Brain microvascular endothelial cell (primary cell): Measurements from ENCODE around the gene PRAMEF17.
"Not testable (repeated sequence)": the region's sequence is repeated elsewhere in the genome, so short reads cannot be mapped to it uniquely, and the experiment has no call there.

Experiments used
- DNase-seq: peaks from one replicate; pipeline ENCODE4 v3.0.0-alpha.2; 2020
- H3K27ac ChIP-seq: fragments of 250-450 bp; sonication (Bioruptor Pico); 2 replicates; pipeline ENCODE4 v1.5.1; 2020; ENCODE audit warnings: mild to moderate bottlenecking, moderate library complexity
- H3K27me3 ChIP-seq: fragments of 250-450 bp; sonication (Bioruptor Pico); replicated peaks from 2 replicates; pipeline ENCODE4 v1.5.1; 2020; ENCODE audit warnings: mild to moderate bottlenecking
- H3K36me3 ChIP-seq: fragments of 250-450 bp; sonication (Bioruptor Pico); replicated peaks from 2 replicates; pipeline ENCODE4 v1.5.1; 2020; ENCODE audit warnings: mild to moderate bottlenecking
- H3K4me3 ChIP-seq: 2 replicates; pipeline ENCODE4 v1.5.1; 2011; ENCODE audit warnings: low read depth, mild to moderate bottlenecking, control low read depth, low read length, moderate library complexity
- CTCF ChIP-seq: IDR thresholded peaks from 2 replicates; pipeline ENCODE4 v1.5.1; 2011; ENCODE audit warnings: low read depth, mild to moderate bottlenecking, moderate library complexity, low read length, control low read depth, inconsistent platforms; ENCODE audit errors: missing control alignments
- in situ Hi-C: cut with HindIII; loops from 2 replicates; pipeline ENCODE4 v1.10.0; 2017; ENCODE audit warnings: low sequenced_read_pairs, low pct_ligation_motif_present

The PRAMEF17 gene

GRCh38 chr1:13389332-13389731 is at the start of gene PRAMEF17:
TSS of gene PRAMEF17 (plus strand) at chr1:13389632. CDS start at chr1:13389658, 26 bp downstream.
- in situ Hi-C loops, H3K27ac ChIP-seq, DNase-seq, H3K36me3 ChIP-seq, H3K4me3 ChIP-seq, H3K27me3 ChIP-seq: not testable (repeated sequence)

- in situ Hi-C loops, H3K27me3 ChIP-seq, H3K4me3 ChIP-seq, H3K27ac ChIP-seq, DNase-seq, H3K36me3 ChIP-seq: not testable (repeated sequence)
Measured at GRCh38 chr1:13342496-13342895, 46.9 kb upstream of the PRAMEF17 start.

GRCh38 chr1:13347034-13347433 is 42.4 kb upstream of the PRAMEF17 start, which contains the start of gene PRAMEF14:
TSS of gene PRAMEF14 (minus strand) at chr1:13347134. CDS start at chr1:13345314, 1,820 bp downstream.
- H3K4me3 ChIP-seq, DNase-seq, in situ Hi-C loops, H3K36me3 ChIP-seq, H3K27me3 ChIP-seq, H3K27ac ChIP-seq: not testable (repeated sequence)

- DNase-seq, H3K4me3 ChIP-seq, H3K27ac ChIP-seq, H3K36me3 ChIP-seq, H3K27me3 ChIP-seq, in situ Hi-C loops: not testable (repeated sequence)
Measured at GRCh38 chr1:13353476-13353875, 36.0 kb upstream of the PRAMEF17 start.

GRCh38 chr1:13354475-13354874 is 35.0 kb upstream of the PRAMEF17 start:
- in situ Hi-C loops, H3K27ac ChIP-seq, H3K36me3 ChIP-seq, H3K27me3 ChIP-seq, DNase-seq, H3K4me3 ChIP-seq: not testable (repeated sequence)

- TF ChIP-seq CTCF, result peak; percentile 39
- H3K27ac ChIP-seq, H3K4me3 ChIP-seq, in situ Hi-C loops, H3K36me3 ChIP-seq, H3K27me3 ChIP-seq: not testable (repeated sequence)
- peak; percentile 38 for DNase-seq
Measured at GRCh38 chr1:13356774-13357173, 32.7 kb upstream of the PRAMEF17 start.

- H3K27ac ChIP-seq, H3K36me3 ChIP-seq, H3K27me3 ChIP-seq, DNase-seq, H3K4me3 ChIP-seq, in situ Hi-C loops: not testable (repeated sequence)
Measured at GRCh38 chr1:13362364-13362763, 27.1 kb upstream of the PRAMEF17 start.

- DNase-seq, H3K27ac ChIP-seq, H3K4me3 ChIP-seq, in situ Hi-C loops, H3K27me3 ChIP-seq, H3K36me3 ChIP-seq: not testable (repeated sequence)
Measured at GRCh38 chr1:13364928-13365327, 24.5 kb upstream of the PRAMEF17 start.

- H3K27me3 ChIP-seq, DNase-seq, H3K36me3 ChIP-seq, H3K4me3 ChIP-seq, H3K27ac ChIP-seq, in situ Hi-C loops: not testable (repeated sequence)
Measured at GRCh38 chr1:13366536-13366935, 22.9 kb upstream of the PRAMEF17 start.

GRCh38 chr1:13368544-13368943 is 20.9 kb upstream of the PRAMEF17 start:
- in situ Hi-C loops, result not testable (repeated sequence)

GRCh38 chr1:13378983-13379382 is 10.4 kb upstream of the PRAMEF17 start:
- H3K36me3 ChIP-seq, H3K4me3 ChIP-seq, H3K27me3 ChIP-seq, DNase-seq, H3K27ac ChIP-seq, in situ Hi-C loops: not testable (repeated sequence)

More at GRCh38 chr1:13368544-13368943, 20.9 kb upstream of the PRAMEF17 start:
- H3K36me3 ChIP-seq, DNase-seq, H3K27me3 ChIP-seq, H3K27ac ChIP-seq, H3K4me3 ChIP-seq: not testable (repeated sequence)

- H3K36me3 ChIP-seq, in situ Hi-C loops, H3K4me3 ChIP-seq, H3K27ac ChIP-seq, H3K27me3 ChIP-seq, DNase-seq: not testable (repeated sequence)
Measured at GRCh38 chr1:13380380-13380779, 9.1 kb upstream of the PRAMEF17 start.

- H3K4me3 ChIP-seq, H3K36me3 ChIP-seq, DNase-seq, H3K27me3 ChIP-seq, in situ Hi-C loops, H3K27ac ChIP-seq: not testable (repeated sequence)
Measured at GRCh38 chr1:13393004-13393403, 3.6 kb downstream of the PRAMEF17 start.

GRCh38 chr1:13394761-13395160 is 5.3 kb downstream of the PRAMEF17 start:
- in situ Hi-C loops, H3K27ac ChIP-seq, H3K27me3 ChIP-seq, H3K36me3 ChIP-seq, DNase-seq, H3K4me3 ChIP-seq: not testable (repeated sequence)
